A673 (cell line): ENCODE measurements around the gene PTPRK. TPM values are rescaled to one million over a fixed set of nuclear protein-coding genes. Genes with fewer than 3 reads are reported as not detected.

ENCODE experiments used
- BruUV-seq: library from RNA; stranded (reverse); fragments of 400-500 nt; replicated peaks from 2 replicates; lab custom pipeline; 2021; lab: Mats Ljungman, UMichigan
- CTCF ChIA-PET: fragments of 300-600 bp; sonication (Branson Sonifier 250); formaldehyde crosslinking; loops from one replicate; lab custom pipeline; 2022; ENCODE audit warnings: antibody characterized with exemption; lab: Charles Lee
- POLR2A ChIA-PET: fragments of 300-600 bp; sonication (Branson Sonifier 250); formaldehyde crosslinking; loops from one replicate; lab custom pipeline; 2022; ENCODE audit warnings: antibody characterized with exemption; ENCODE audit not compliant: low non-redundant PET; lab: Charles Lee
- DNase-seq: peaks from one replicate; pipeline ENCODE4 v3.0.0-alpha.2; 2015; ENCODE audit warnings: low spot score
- H3K27ac ChIP-seq: fragments of 200-600 bp; sonication (generic); 2 replicates; pipeline ENCODE4 v1.5.1; 2016; ENCODE audit warnings: mixed run types, low read depth, mild to moderate bottlenecking, mixed read lengths, antibody characterized with exemption, low read length; ENCODE audit not compliant: poor library complexity, severe bottlenecking
- H3K27me3 ChIP-seq: fragments of 200-600 bp; sonication (generic); replicated peaks from 2 replicates; pipeline ENCODE4 v1.6.1; 2017; ENCODE audit warnings: mixed run types, low read depth, mild to moderate bottlenecking, mixed read lengths, antibody characterized with exemption, low read length; ENCODE audit not compliant: insufficient read depth, poor library complexity
- H3K36me3 ChIP-seq: fragments of 200-600 bp; sonication (generic); 2 replicates; pipeline ENCODE4 v1.6.1; 2016; ENCODE audit warnings: mixed run types, mild to moderate bottlenecking, mixed read lengths, antibody characterized with exemption, low read length; ENCODE audit not compliant: insufficient read depth, poor library complexity, severe bottlenecking
- H3K4me1 ChIP-seq: fragments of 200-600 bp; sonication (generic); 2 replicates; pipeline ENCODE4 v1.6.1; 2017; ENCODE audit warnings: mixed run types, mild to moderate bottlenecking, mixed read lengths, antibody characterized with exemption, low read length; ENCODE audit not compliant: insufficient read depth, poor library complexity, severe bottlenecking
- H3K4me3 ChIP-seq: fragments of 200-600 bp; sonication (generic); 2 replicates; pipeline ENCODE4 v1.5.1; 2016; ENCODE audit warnings: low read depth, mixed run types, mild to moderate bottlenecking, mixed read lengths, low read length; ENCODE audit not compliant: poor library complexity, severe bottlenecking
- H3K9me3 ChIP-seq: fragments of 200-600 bp; sonication (generic); 2 replicates; pipeline ENCODE4 v1.6.1; 2016; ENCODE audit warnings: mixed run types, low read depth, mild to moderate bottlenecking, mixed read lengths, antibody characterized with exemption, low read length; ENCODE audit not compliant: poor library complexity, severe bottlenecking
- CTCF ChIP-seq: fragments of 300-800, 200-600 bp; sonication (generic); conservative IDR thresholded peaks from 2 replicates; pipeline ENCODE4 v1.5.1; 2017; ENCODE audit warnings: low read depth, mild to moderate bottlenecking, antibody characterized with exemption, low read length, moderate library complexity, mixed read lengths
- EZH2 ChIP-seq: fragments of 200-600 bp; sonication (generic); IDR thresholded peaks from 2 replicates; pipeline ENCODE4 v1.6.1; 2017; ENCODE audit warnings: borderline replicate concordance, low read depth, mild to moderate bottlenecking, mixed read lengths, antibody characterized with exemption, low read length; ENCODE audit not compliant: poor library complexity, severe bottlenecking
- intact Hi-C: fragments of 100-400 bp; cut with micrococcal nuclease; formaldehyde crosslinking; loops from one replicate; pipeline ENCODE4 v1.10.0; 2022; ENCODE audit not compliant: unreplicated experiment
- total RNA-seq: library from RNA; stranded (reverse); gene quantifications from 2 replicates; pipeline ENCODE4 v1.2.3, GENCODE V29; 2021

PTPRK gene
- total RNA-seq, 1 experiment from 2014 or later = 77.3 TPM

GRCh38 chr6:128305228-128305627, 215.2 kb downstream of the PTPRK start:
- DNase-seq = no peak
- intact Hi-C loops = no loop called here
- H3K9me3 ChIP-seq = no peaks in the 10 kb centered on the region
- no TSS peak for BruUV-seq
- H3K4me3 ChIP-seq = no peak overlapping the region
- CTCF ChIA-PET = no interaction called here
- POLR2A ChIA-PET = no interaction called here
- TF ChIP-seq CTCF (no peak), EZH2 (no peak)
- no peaks in the 10 kb centered on the region for H3K27me3 ChIP-seq
- no peak overlapping the region for H3K27ac ChIP-seq
- no peaks in the 10 kb centered on the region for H3K36me3 ChIP-seq
- peaks cover 6% of the 10 kb centered on the region for H3K4me1 ChIP-seq

GRCh38 chr6:128303870-128304269, 216.5 kb downstream of the PTPRK start:
- TF ChIP-seq EZH2 (no peak), CTCF (no peak)
- H3K36me3 ChIP-seq = no peaks in the 10 kb centered on the region
- ChIA-PET CTCF (no interaction called here), POLR2A (no interaction called here)
- DNase-seq = no peak
- no peaks in the 10 kb centered on the region for H3K9me3 ChIP-seq
- H3K4me3 ChIP-seq = no peak overlapping the region
- BruUV-seq = no TSS peak
- H3K4me1 ChIP-seq = peaks cover 3% of the 10 kb centered on the region
- H3K27ac ChIP-seq = no peak overlapping the region
- H3K27me3 ChIP-seq = no peaks in the 10 kb centered on the region
- intact Hi-C loops = no loop called here

DNA sequence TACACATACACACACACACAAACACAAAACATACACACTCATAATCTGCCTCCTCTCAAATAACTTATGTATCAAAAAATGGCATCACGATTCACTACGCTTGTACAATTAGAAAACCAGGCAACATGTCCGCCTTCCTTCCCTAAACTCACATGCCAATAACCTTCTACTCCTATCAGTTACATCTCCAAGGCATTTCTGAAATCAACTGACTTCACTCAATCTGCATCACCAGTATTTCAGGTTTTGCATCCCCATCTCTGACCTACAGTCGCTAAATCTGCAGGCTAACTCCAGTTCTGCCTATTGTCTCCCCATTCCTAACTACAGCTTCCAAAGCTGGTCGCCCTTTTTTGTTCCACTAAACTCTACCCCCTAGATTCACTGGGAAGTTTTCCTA, 217.5 kb downstream of the PTPRK start:
- Histone ChIP-seq H3K27ac (no peak overlapping the region), H3K4me1 (peaks cover 3% of the 10 kb centered on the region), H3K4me3 (no peak overlapping the region), H3K9me3 (no peaks in the 10 kb centered on the region), H3K36me3 (no peaks in the 10 kb centered on the region), H3K27me3 (no peaks in the 10 kb centered on the region)
- no TSS peak for BruUV-seq
- no peak for DNase-seq
- ChIA-PET POLR2A (no interaction called here), CTCF (interaction anchor here (0.6 kb wide), 1 partner anchor 291 kb away, joined by 3 read pairs; no protein-coding TSS in a partner anchor)
- no peak for TF ChIP-seq CTCF
- TF ChIP-seq EZH2 = no peak
- intact Hi-C loops = no loop called here
